ENCODE measurements around the gene XPO5. TPM values are rescaled to one million over a fixed set of nuclear protein-coding genes. Genes with fewer than 3 reads are reported as not detected.

XPO5 gene
- 429 and 472 TPM in 2 replicates for total RNA-seq (2011; cell fraction: chromatin; rRNA removed; ENCODE audit: low replicate concordance)
- total RNA-seq (2011; cell fraction: nucleolus; rRNA removed): 259 and 261 TPM in 2 replicates
- total RNA-seq (2011; cell fraction: nucleoplasm; rRNA removed): 326 and 371 TPM in 2 replicates
- 91.6 and 102 TPM in 2 replicates for total RNA-seq (2014; rRNA removed)
- total RNA-seq (2014; rRNA removed; fragmentation: Illumina TruSeq; extraction: Trizol): 99.1 and 106 TPM in 2 replicates
- 95.4 and 97.1 TPM in 2 replicates for total RNA-seq (2015; rRNA removed; fragmentation: Illumina TruSeq; extraction: Trizol)
- 170 and 180 TPM in 2 replicates for total RNA-seq (2021)
- 145 and 166 TPM in 2 replicates for polyA plus RNA-seq (2011; rRNA removed)
- polyA plus RNA-seq (2011; cell fraction: cytosol; rRNA removed): 110 and 161 TPM in 2 replicates
- 247 and 250 TPM in 2 replicates for polyA plus RNA-seq (2011; cell fraction: nucleus; rRNA removed)
- 76.8 and 101 TPM in 2 replicates for polyA plus RNA-seq (2012)
- 105 and 130 TPM in 2 replicates for polyA plus RNA-seq (2014; fragmentation: Illumina TruSeq; extraction: Trizol)
- 10 to 100 TPM; 36.0 to 72.3 TPM for polyA plus RNA-seq (2014; fragmentation: Nextera tagmentation; extraction: Ambion mirVana)
- polyA plus RNA-seq (2014; rRNA removed): 101 TPM in 2 replicates
- polyA minus RNA-seq (2011; rRNA and poly(A)+ RNA removed): 186 and 262 TPM in 2 replicates
- 127 and 149 TPM in 2 replicates for polyA minus RNA-seq (2011; cell fraction: cytosol; rRNA and poly(A)+ RNA removed)
- 121 and 146 TPM in 2 replicates for polyA minus RNA-seq (2011; cell fraction: nucleus; rRNA and poly(A)+ RNA removed)
- percentile 90 among the genes with signal in this experiment for Bru-seq, nascent RNA
- percentile 94 among the genes with signal in this experiment for BruChase-seq, experiment 1, labeled RNA remaining after a 2-hour chase
- BruChase-seq, experiment 2, labeled RNA remaining after a 6-hour chase: percentile 93 among the genes with signal in this experiment
- long read RNA-seq, experiment 1, full-length matches to known transcripts: 115 of 277 reads
- long read RNA-seq, experiment 1, partial matches to known transcripts: 107 of 277 reads
- long read RNA-seq, experiment 1, other reads (novel, unspliced or antisense): 55 of 277 reads
- long read RNA-seq, experiment 2, full-length matches to known transcripts: 64 of 137 reads
- long read RNA-seq, experiment 2, partial matches to known transcripts: 40 of 137 reads
- long read RNA-seq, experiment 2, other reads (novel, unspliced or antisense): 33 of 137 reads
- long read RNA-seq, experiment 3, full-length matches to known transcripts: 18 of 34 reads
- long read RNA-seq, experiment 3, partial matches to known transcripts: 13 of 34 reads
- long read RNA-seq, experiment 3, other reads (novel, unspliced or antisense): 3 of 34 reads

DNA sequence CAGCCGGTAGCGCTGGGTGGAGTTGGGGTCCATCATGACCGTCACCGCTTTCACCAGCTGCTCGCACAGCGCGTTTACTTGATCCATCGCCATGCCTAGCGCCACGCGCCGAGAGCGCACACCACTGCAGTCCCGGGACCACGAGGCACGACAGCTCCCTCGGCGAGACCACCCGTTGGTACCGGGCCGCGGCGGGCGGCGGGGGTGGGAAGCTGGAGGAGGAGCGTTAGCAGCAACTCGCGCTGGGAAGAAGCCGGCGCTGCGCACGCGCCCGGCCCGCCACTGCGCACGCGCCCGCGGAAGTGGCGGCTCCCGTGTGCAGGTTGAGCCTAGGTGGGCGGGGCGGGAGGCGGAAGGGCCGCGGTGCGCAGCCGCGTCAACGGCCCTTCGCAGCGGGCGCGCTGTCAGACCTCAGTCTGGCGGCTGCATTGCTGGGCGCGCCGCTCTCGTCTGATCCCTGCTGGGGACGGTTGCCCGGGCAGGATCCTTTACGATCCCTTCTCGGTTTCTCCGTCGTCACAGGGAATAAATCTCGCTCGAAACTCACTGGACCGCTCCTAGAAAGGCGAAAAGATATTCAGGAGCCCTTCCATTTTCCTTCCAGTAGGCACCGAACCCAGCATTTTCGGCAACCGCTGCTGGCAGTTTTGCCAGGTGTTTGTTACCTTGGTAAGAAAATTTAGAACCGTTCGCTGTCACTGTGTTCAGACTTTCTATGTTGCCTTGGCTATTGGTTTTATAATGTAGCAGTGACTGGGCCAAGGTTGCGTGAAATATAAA, at the start of gene XPO5, which contains the start of gene POLH:
XPO5 (minus strand) TSS at position 267 of the 780 bp plus-strand sequence; CDS start at position 93, 174 bp downstream.
POLH (plus strand) TSS at position 414 of the 780 bp plus-strand sequence. CDS start 6,135 bp downstream, outside the sequence.
- DNase-seq (ENCODE audit: extremely low read depth in 1 of 4, low spot score in 3 of 4) (peak; percentile 98 to 99 (median 98)), FAIRE-seq (peak; percentile 81), ATAC-seq (peak; percentile 95)
- in situ Hi-C loops (cut with MboI) (no loop called here), intact Hi-C loops (cut with micrococcal nuclease) (loop anchor here (2.0 kb wide), 1 partner anchor 53 kb away; the partner anchor contains the start of gene GTPBP2)
- H4K20me1 ChIP-seq (replicated peaks; ENCODE audit: control insufficient read depth, insufficient read depth, low read length): no peaks in the 10 kb centered on the region
- peaks cover 7 to 14% of the 10 kb centered on the region in 2 experiments; a peak in 4 of 5 replicates for H3K4me1 ChIP-seq (replicated peaks in 1 of 2; ENCODE audit: control insufficient read depth in 2 of 2, insufficient read depth in 2 of 2, low read length in 2 of 2)
- WGBS (ENCODE audit: insufficient coverage, low coverage, missing lambda C conversion rate): under 1% methylated on average over 76 of the region's 76 CpGs
- peak within 1 kb of the TSS; percentile 86 for H2AFZ ChIP-seq (ENCODE audit: low read depth, low read length)
- ChIA-PET POLR2A (interaction anchor here (0.6 to 1.6 kb wide), 15 partner anchors 11 to 1496 kb away, joined by 3 to 14 read pairs (median 3); partner anchors contain the start of gene GTPBP2), CTCF (ENCODE audit: low intra/inter-chr PET ratio) (no interaction called here)
- peaks cover 37% of the 10 kb centered on the region for H3K36me3 ChIP-seq (ENCODE audit: control insufficient read depth, insufficient read depth, low read length)
- H3K27me3 ChIP-seq (ENCODE audit: control insufficient read depth in 2 of 2, insufficient read depth in 2 of 2, low read length in 2 of 2): no peaks in the 10 kb centered on the region
- no peaks in the 10 kb centered on the region for H3K9me1 ChIP-seq (ENCODE audit: control insufficient read depth, insufficient read depth, low read length)
- peaks cover 78% of the 10 kb centered on the region for H3K79me2 ChIP-seq (ENCODE audit: control insufficient read depth, insufficient read depth, low read length)
- H3K4me2 ChIP-seq (ENCODE audit: insufficient read depth, low read length): peak within 1 kb of the TSS; percentile 98
- H3K9ac ChIP-seq (ENCODE audit: insufficient read depth in 1 of 2, low read depth in 2 of 2, low read length in 2 of 2): peak within 1 kb of the TSS; percentile 89 to 99
- H3K9me3 ChIP-seq (replicated peaks; ENCODE audit: control insufficient read depth, insufficient read depth, low read depth, low read length): no peaks in the 10 kb centered on the region
- TSS peak; percentile 79 for BruUV-seq (replicated peaks)
- H3K27ac ChIP-seq (ENCODE audit: extremely low read depth, low read depth, low read length): peak within 1 kb of the TSS; percentile 84
- H3K4me3 ChIP-seq: peak within 1 kb of the TSS; percentile 74
- peak; percentile 82 for TF ChIP-seq U2AF1 (optimal IDR thresholded peaks at IDR 0.05; ENCODE audit: low read depth, low read length)
- peak; percentile 38; the same call in 1 of the 2 replicates for TF ChIP-seq NFIC (IDR thresholded peaks at IDR 0.05)
- 0 out of 2 replicates have a peak, but pooled peaks have one; percentile 62 for TF ChIP-seq KDM2B (CRISPR knock-in tag; IDR thresholded peaks at IDR 0.05)
- peak; percentile 24; the same call in 1 of the 2 replicates for TF ChIP-seq HBP1 (CRISPR knock-in tag; IDR thresholded peaks at IDR 0.05)
- peak; percentile 71; the same call in 1 of the 2 replicates for TF ChIP-seq ZNF24 (IDR thresholded peaks at IDR 0.05)
- TF ChIP-seq MECOM (CRISPR knock-in tag; IDR thresholded peaks at IDR 0.05): no peak
- peak; percentile 93 for TF ChIP-seq ZBTB2 (IDR thresholded peaks at IDR 0.05)
- peak; percentile 50 for TF ChIP-seq PCBP1 (IDR thresholded peaks at IDR 0.05; ENCODE audit: low read depth, low read length, poor library complexity, severe bottlenecking)
- TF ChIP-seq NCOR1 (IDR thresholded peaks at IDR 0.05): 0 out of 2 replicates have a peak, but pooled peaks have one; percentile 43
- peak; percentile 83 for TF ChIP-seq BHLHE40 (IDR thresholded peaks at IDR 0.05; ENCODE audit: low read length)
- no peak for TF ChIP-seq NCOA6 (IDR thresholded peaks at IDR 0.05)
- TF ChIP-seq ZNF217 (CRISPR knock-in tag; IDR thresholded peaks at IDR 0.05): no peak
- TF ChIP-seq THRA (IDR thresholded peaks at IDR 0.05): no peak
